Kasumi-1 (cell line): Measurements from ENCODE around the gene FKBP8.

Experiments used
- DNase-seq, 2 experiments: peaks; one replicate each; lab custom pipeline; 2025; lab: John Stamatoyannopoulos, UW

Gene FKBP8

GRCh38 chr19:18502246-18502637 lies 41.1 kb downstream of the FKBP8 start:
- no peak for DNase-seq

- peak; percentile 57 to 67 for DNase-seq
These were observed 41.5 kb downstream of the FKBP8 start for GRCh38 chr19:18501832-18502231.

GRCh38 chr19:18501351-18501750 lies 42.0 kb downstream of the FKBP8 start:
- no peak for DNase-seq

GRCh38 chr19:18500799-18501198 lies 42.6 kb downstream of the FKBP8 start:
- DNase-seq: no peak

GRCh38 chr19:18500376-18500775 lies 43.0 kb downstream of the FKBP8 start:
- DNase-seq: no peak

- no peak for DNase-seq
These were observed 44.2 kb downstream of the FKBP8 start for GRCh38 chr19:18499055-18499775.

GRCh38 chr19:18496980-18497256 lies 46.5 kb downstream of the FKBP8 start:
- no peak for DNase-seq

- peak; percentile 93 to 95 for DNase-seq
These were observed 47.0 kb downstream of the FKBP8 start for GRCh38 chr19:18496167-18496979.

- no peak for DNase-seq
These were observed 48.0 kb downstream of the FKBP8 start for GRCh38 chr19:18495204-18495911.

- DNase-seq: no peak
These were observed 49.1 kb downstream of the FKBP8 start for GRCh38 chr19:18494267-18494607.

- no peak for DNase-seq
These were observed 49.7 kb downstream of the FKBP8 start for GRCh38 chr19:18493440-18494266.

- no peak for DNase-seq
These were observed 51.1 kb downstream of the FKBP8 start for GRCh38 chr19:18491995-18492953.

GRCh38 chr19:18490728-18491127 lies 52.6 kb downstream of the FKBP8 start:
- no peak for DNase-seq

GRCh38 chr19:18489627-18490184 lies 53.7 kb downstream of the FKBP8 start:
- no peak for DNase-seq

- peak in 1 of 2 experiments; percentile 19 for DNase-seq
These were observed 54.3 kb downstream of the FKBP8 start for GRCh38 chr19:18488838-18489626.

- DNase-seq: no peak
These were observed 55.0 kb downstream of the FKBP8 start for GRCh38 chr19:18488403-18488723.

- no peak for DNase-seq
These were observed 55.6 kb downstream of the FKBP8 start for GRCh38 chr19:18487576-18488402.

- no peak for DNase-seq
These were observed 56.6 kb downstream of the FKBP8 start for GRCh38 chr19:18486746-18487145.

- no peak for DNase-seq
These were observed 58.4 kb downstream of the FKBP8 start for GRCh38 chr19:18484992-18485391.
